H54 (cell line): Measurements from ENCODE around the gene GSG1.

ENCODE experiments used
- DNase-seq: peaks from one replicate; pipeline ENCODE4 v3.0.0; 2011; ENCODE audit warnings: low spot score, mixed read lengths; ENCODE audit not compliant: insufficient read length
- FAIRE-seq: peaks from 3 replicates; lab custom pipeline; 2011; peaks lifted over from hg19 to GRCh38; lab: Jason Lieb, UNC
- POLR2A ChIP-seq: IDR thresholded peaks from 2 replicates; pipeline ENCODE4 v1.6.1; 2011; ENCODE audit warnings: low read depth, mild to moderate bottlenecking, low read length

GSG1 gene

DNA sequence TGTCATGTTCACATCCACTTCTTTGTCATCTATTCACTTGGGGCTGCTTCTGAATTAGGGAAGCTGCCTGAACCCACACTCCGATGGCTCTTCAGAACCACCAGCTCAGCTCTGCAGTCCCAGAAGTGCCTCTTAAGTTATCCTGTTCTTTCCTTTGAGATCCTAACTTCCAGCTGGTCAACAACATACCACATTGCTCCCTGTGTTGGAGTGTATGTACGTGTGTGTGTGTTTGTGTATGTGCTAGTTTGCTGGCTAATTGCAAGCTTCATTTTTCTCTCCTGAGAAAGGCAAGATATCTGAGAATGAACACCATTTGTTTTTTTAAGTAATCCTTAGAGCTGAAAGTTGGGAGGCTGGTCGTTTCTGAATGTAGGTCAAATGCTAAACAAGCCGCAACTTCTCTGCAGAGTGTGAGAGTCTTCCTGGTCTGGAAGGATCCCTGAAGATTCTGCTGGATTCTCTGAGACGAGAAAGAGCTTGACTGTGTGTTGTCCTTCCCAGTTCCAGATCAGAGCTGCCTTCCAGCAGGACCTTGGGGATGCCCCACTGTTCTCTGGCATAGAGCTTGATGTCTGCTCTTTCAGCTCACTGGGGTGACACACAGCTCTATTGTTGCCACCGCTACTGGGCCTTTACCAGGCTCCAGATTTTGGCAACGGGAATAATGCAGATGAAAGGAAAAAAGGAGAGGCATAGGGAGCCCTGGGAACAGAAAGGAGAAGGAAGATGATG is 839 bp downstream of the GSG1 start:
- no peak for DNase-seq

GRCh38 chr12:13101821-13102375 is 1.6 kb downstream of the GSG1 start:
- FAIRE-seq (peak; percentile 65), DNase-seq (peak; percentile 45)
- no peak for TF ChIP-seq POLR2A

More for the DNA sequence above, 839 bp downstream of the GSG1 start:
- no peak for TF ChIP-seq POLR2A
- no peak for FAIRE-seq

- FAIRE-seq = no peak
- peak; percentile 35; the same call in 1 of the 2 replicates for TF ChIP-seq POLR2A
- peak; percentile 77 for DNase-seq
Observed at GRCh38 chr12:13100882-13101769, 2.3 kb downstream of the GSG1 start.

GRCh38 chr12:13100605-13100881 is 2.9 kb downstream of the GSG1 start:
- no peak for TF ChIP-seq POLR2A
- DNase-seq (no peak), FAIRE-seq (no peak)

DNA sequence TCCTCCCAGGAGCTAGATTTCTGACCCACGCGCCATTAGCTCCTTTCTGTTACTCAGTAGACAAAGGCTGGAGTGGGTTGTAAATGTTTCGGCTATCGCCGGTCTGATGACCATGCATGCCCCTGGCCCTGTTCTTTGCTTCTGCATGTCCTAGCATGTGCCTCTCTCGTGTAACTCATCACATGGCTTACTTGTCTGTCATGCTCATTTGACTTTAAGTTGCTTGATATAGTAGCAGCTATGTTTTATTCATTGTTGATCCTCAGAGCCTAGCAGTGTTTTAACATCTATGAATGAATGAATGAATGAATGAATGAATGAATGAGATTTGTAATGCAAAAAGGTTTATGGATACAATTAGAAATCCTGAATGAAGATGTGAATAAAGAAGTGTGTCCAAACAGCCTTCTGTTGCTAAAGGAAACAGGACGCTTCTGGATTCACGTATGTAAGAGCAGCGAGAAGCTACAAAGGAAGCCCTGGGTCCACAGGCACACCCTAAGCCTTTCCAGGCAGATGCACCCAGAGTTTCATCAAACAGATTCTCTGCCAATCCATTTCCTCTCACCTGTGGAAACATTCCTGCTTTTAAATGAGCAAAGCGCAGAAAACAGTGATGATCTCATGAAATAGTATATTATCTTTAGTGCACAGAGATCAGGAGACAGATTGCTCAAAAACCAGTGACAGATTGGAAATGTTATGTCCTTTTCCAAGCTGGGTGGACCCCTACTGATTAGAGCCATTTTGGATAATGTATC is 3.4 kb downstream of the GSG1 start:
- no peak for TF ChIP-seq POLR2A
- DNase-seq = no peak
- FAIRE-seq = no peak

DNA sequence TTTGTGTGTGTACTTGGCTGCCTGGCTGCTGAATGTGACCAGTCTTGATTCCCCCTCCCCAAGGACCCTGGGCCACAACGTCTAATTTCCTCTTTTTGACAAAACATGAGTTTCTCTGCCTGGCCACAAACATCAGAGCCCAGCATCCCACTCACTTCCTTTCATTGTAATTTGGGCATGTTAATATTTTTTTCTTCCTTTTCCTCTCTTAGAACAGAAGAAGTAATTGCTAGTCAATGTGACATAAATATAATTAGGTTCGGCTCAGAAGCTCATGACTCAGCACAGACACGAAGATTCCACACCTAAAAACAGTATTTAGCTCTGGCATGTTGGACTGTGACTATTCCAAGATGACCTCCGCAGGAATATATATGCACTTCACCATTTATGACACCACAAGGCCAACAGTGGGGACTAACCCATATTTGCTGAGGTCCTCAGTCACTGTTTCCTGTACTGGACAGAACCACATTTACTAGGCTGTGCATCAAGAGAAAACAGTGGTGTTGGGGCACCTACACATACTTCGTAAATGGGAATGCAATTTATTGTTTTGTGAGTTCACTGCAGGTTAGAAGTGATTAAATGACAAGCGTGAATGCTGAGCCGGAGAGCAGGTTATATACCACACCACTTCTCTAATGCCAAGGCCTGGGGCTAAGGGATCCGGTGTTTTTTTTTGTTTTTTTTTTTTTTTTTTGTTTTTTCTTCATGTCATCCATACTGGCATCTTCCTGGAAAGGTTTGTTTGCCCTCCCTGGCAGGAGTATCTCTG is 4.2 kb downstream of the GSG1 start:
- DNase-seq (no peak), FAIRE-seq (no peak)
- TF ChIP-seq POLR2A = no peak

DNA sequence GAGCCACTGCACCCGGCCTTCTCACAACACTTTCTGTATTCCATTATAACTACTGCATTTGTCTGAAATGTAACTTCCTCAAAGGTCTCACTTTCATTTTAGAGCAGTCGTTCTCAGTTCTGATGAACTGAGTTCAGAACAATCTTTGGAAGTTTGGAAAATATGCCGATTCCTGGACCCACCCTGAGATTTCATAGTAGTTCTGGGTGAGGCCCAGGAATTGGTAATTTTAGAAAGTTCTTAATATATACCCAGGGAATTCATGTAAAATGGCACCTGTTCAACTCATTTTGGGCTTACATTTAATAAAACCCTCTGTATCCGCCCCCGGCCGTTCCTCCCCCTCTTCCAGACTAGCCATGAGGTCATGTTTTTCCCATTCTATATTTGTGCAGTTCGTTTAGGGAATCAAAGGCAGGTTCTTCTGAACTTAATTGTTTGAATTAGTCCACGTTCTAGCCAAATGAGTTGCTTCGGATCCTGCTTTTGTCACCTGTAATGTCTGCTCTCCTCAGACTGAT is 5.9 kb downstream of the GSG1 start:
- DNase-seq (no peak), FAIRE-seq (no peak)
- no peak for TF ChIP-seq POLR2A

- no peak for DNase-seq
- no peak for FAIRE-seq
- TF ChIP-seq POLR2A = no peak
Observed at GRCh38 chr12:13095266-13095995, 8.0 kb downstream of the GSG1 start.

DNA sequence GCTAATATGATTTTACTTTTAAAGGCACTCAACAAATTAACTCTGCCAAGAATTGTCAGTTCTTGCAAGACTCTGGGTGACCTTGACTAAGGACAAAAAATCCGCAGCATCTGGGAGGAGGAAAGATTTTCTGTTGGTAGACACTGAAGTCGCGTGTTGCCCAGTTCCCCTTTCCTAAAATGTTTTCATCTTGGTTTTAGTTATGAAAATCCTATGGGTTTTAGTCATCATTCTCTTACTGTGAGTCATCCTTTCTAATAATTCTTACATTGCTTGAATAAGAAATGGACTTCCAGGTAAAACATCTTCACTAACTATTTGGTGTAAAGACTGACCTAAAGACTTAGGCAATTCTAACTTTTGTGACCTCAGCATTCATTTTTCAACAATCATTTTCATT is 9.1 kb downstream of the GSG1 start:
- TF ChIP-seq POLR2A = no peak
- FAIRE-seq (peak; percentile 50), DNase-seq (no peak)

GRCh38 chr12:13093848-13094220 is 9.6 kb downstream of the GSG1 start:
- DNase-seq (no peak), FAIRE-seq (no peak)
- TF ChIP-seq POLR2A = no peak

- no peak for TF ChIP-seq POLR2A
- peak; percentile 36 for DNase-seq
- FAIRE-seq = peak; percentile 33
Observed at GRCh38 chr12:13093191-13093847, 10.1 kb downstream of the GSG1 start.

DNA sequence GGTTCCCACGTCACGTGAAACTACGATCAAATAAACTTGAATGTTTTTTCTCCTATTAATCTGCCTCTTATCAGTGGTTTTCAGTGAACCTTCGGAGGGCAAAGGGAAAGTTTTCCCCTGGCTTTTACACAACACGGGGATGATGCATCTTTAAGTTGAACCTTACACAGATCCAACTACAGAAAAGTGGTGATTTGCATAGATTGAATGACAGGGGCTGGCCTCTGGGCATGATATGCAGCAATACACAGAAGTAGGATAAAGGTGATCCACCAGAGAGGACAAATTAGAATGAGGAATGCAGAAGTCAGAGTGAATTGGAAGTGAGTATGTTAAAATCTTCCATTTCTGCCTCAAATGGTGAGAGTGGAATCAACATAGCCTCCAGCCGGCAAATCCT is 11.6 kb downstream of the GSG1 start:
- DNase-seq = no peak
- no peak for FAIRE-seq
- TF ChIP-seq POLR2A = no peak

GRCh38 chr12:13090054-13090453 is 13.4 kb downstream of the GSG1 start:
- no peak for FAIRE-seq
- DNase-seq = no peak
- TF ChIP-seq POLR2A = no peak
